Measurements from ENCODE around the gene BPIFB4. TPM values are rescaled to one million over a fixed set of nuclear protein-coding genes. Genes with fewer than 3 reads are reported as not detected.
"Not testable (repeated sequence)": the region's sequence is repeated elsewhere in the genome, so short reads cannot be mapped to it uniquely, and the experiment has no call there.

Gene BPIFB4
- polyA plus RNA-seq, 4 donors: not detected

DNA sequence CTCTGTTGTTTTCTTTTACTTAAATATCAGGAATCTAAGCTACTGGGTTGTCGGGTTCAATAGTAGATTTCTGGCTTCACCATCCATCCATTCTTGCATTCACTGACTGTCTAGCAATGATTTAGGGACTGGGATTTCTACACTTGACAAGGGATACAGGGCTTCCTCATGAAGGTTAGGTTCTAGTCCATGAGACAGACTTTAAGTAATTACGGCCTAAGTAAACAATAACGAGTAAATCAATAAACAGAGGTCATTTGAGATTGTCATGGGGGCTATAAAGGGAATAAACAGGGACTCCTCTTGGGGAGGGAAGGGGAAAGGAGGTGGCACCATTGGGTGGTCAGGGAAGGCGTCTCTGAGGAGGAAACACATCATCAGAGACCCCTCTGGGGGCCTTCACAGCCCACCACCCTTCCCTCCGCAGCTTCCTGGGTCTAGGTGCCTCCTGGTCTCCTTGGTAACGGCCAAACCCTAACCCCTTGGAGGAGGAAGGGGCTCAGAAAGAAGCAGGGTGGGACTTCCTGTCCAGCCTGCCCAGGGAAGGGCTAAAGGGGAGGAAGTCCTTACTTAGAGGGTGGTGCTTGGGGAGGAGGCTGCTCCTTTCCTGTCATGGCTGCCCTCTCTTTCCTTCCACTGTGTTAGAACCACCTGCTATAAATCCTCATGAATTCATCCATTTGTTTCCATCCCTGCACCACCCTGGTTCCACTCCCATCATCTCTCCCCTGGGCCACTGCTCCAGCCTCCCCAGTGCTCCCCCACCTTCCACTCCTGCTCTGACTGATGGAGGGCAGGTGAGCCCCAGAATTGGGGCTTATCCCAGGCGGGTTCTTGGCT, 33.3 kb downstream of the BPIFB4 start:
- DNase-seq (ENCODE audit: low read depth in 4 of 4, low spot score in 3 of 4): no peak

DNA sequence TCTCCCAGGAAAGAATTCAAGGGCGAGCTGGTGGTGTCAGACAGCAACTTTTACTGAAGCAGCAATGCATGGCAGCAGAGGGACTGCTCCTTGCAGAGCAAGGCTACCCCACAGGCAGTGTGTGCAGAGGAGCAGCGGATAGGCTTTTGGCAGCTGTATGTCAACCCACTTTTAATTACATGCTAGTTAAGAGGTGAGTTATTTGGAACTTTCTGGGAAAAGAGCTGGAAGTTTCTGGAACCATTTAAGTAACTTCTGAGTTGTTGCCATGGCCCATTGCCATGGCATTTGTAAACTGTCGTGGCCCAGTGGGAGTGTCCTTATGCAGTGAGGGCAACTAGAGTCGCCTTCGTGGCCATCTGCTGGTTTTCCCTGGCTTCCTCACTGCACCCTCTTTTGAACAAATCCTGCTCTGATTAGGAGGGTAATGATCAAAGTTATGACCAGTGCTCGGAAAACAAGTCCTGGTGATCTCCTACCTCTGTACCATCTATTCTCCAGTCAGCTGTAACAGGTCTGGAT, 34.0 kb downstream of the BPIFB4 start:
- no peak for DNase-seq (ENCODE audit: low read depth in 4 of 4, low spot score in 3 of 4)

DNA sequence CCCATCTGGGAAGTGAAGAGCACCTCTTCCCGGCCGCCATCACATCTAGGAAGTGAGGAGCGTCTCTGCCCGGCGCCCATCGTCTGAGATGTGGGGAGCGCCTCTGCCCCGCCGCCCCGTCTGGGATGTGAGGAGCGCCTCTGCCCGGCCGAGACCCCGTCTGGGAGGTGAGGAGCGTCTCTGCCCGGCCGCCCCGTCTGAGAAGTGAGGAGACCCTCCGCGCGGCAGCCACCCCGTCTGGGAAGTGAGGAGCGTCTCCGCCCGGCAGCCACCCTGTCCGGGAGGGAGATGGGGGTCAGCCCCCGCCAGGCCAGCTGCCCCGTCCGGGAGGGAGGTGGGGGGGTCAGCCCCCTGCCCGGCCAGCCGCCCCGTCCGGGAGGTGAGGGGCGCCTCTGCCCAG, 36.1 kb downstream of the BPIFB4 start:
- DNase-seq (ENCODE audit: low read depth in 4 of 4, low spot score in 3 of 4): not testable (repeated sequence)

DNA sequence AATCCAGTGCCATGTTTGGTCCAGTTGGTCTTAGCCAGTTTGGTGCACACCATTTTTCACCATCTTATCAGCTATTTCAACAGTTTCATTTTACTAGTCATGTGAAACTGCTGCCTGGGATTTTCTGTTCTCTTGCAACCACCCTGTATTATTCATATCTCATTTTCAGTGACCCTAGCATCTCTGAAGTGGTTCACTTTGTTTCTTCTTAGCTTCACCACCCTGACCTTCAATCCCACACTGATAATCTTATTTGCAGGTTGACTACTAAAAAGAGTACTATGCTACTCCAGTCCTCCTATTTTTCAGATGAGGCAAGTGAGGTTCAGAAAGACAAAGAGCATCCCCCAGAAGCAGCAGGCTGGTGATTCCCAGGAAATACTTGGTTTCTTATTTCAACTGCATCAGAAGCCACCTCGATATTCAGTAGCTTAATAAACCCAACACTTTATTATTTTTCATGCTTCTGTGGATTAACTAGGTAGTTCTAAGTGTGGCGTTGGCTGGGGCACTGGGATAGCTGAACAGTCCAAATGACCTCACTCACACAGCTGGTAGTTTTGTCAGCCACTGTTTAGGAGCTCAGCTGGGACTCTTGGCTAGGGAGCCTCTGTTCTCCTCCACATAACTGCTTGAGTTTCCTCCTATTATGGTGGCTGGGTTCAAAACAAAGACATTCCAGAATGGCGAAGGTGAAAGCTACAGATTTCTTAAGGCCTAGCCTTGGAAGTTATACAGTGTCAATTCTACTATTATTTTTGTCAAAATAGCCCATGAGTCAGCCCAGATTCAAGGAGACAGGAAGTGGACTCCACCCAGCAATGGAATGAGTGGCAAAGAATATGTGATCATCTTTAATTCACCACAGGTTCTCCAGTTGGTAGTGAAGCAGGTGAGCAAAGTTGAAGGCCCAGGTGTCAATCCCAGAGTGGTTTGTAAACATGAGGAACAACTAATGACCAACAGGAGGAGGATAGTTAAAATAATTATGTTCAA, 40.6 kb downstream of the BPIFB4 start:
- DNase-seq (ENCODE audit: low read depth in 4 of 4, low spot score in 3 of 4): no peak

DNA sequence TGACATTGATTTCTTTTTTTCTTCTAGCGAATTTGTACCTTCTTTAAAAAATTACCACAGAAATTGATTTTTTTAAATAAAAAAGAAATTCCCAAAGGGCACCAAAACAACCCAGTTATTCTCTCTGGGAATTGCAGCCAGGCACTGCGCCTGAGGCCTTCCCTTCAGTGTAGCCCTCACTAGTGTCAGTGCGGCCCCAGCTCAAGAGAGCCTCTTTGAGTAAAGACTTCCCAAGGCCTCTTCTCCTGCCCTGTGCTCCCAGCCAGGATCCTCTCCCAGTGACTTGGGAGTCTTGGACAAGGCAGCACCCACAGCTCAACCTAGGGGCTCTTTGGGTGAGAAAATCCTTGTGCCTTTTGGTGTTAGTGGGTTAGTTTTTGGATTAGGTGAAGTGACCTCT, 41.5 kb downstream of the BPIFB4 start:
- DNase-seq (ENCODE audit: low read depth in 4 of 4, low spot score in 3 of 4): no peak

DNA sequence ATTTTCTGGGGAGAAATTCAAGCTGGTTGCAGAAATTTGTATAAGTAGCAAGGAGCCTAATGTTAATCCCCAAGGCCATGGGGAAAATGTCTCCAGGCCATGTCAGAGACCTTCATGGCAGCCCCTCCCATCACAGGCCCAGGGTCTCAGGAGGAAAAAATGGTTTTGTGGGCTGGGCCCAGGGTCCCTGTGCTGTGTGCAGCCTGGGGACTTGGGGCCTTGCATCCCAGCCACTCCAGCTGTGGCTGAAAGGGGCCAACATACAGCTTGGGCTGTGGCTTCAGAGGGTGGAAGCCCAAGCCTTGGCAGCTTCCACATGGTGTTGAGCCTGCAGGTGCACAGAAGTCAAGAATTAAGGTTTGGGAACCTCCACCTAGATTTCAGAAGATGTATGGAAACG, 42.9 kb downstream of the BPIFB4 start:
- DNase-seq (ENCODE audit: low read depth in 4 of 4, low spot score in 3 of 4): not testable (repeated sequence)

DNA sequence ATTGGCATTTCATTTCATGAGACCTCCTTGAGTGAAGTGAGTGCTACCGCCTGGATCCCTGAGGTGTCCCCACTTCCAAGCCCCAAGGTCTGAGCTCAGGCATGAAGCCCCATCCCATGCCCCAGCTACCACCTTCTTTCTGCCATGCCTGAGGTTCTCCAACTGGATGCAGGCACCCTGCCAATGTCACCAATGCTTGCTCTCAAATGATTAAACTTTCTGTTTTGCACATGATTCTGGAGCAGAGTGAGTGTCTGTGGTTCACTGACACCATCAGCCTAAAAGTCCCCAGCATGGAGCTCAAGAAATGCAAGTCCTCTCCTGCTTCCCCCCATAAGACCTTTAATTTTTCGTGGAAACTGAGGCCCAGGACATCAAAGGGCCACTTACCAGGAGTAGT, 44.8 kb downstream of the BPIFB4 start:
- DNase-seq (ENCODE audit: low read depth in 4 of 4, low spot score in 3 of 4): no peak

DNA sequence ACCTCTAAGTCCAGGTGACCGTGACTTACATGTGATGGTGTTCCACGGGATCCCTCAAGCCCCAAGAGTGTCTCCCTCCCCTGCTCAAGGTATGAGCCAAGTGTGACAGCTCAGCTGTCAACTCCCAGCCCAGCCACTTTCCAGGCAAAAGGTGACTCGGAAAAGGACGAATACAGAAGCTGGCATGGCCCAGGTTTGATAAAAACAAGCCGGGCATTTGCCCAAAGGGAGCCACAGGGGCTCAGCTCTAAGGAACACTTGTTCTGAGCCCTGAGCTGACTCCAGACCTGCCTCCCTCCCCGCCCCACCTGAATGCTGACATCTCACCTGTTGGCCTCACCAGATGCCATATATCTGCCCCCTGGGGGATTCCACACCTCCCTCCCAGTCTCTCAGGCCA, 45.6 kb downstream of the BPIFB4 start:
- DNase-seq (ENCODE audit: low read depth in 4 of 4, low spot score in 3 of 4): no peak

DNA sequence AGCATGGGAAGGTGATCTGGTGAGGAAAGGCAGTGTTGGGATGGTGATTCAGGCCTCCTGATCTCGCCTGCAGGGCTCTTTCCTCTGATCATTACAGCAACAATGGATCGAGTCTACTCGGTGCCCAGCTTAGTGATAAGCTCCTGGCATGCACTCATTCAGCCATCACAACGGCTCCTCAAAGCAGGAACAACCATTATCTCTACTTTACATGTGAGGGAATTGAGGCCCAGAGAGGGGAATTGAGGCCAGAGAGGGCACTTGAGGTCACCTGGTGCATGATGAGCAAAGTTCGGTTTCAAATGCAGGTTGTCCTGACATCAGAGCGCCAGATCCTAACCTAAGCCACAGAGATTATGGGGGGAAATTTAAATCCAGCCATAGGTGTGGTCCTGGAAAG, 46.5 kb downstream of the BPIFB4 start:
- DNase-seq (ENCODE audit: low read depth in 4 of 4, low spot score in 3 of 4): no peak

DNA sequence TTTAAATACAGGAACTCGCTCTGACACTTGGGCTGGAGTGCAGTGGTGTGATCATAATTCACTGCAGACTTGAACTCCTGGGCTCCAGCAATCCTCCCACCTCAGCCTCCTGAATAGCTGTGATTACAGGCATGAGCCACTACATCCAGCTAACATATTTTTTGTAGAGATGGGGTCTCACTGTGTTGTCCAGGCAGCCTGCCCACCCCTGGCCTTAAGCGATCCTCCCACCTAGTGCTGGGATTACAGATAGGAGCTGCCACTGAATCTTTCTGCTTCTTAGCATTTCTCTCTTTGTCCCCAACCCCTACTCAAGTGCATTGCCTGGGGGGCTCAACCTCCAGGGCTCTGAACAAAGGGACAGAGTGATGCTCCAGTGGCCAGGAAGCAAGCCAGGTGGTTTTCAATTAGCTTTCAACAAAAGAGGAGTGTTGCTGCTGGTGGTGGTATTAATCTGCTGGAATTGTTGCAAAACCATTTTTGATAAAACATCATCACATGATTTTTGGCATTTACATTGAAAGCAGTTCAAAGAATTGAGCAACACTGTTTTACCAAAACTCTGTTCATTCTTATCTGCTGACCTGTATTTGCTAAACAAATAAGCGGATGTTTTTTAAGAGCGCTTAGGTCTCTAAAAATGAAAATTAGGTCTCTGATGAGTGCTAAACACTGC, 48.1 kb downstream of the BPIFB4 start:
- no peak for DNase-seq (ENCODE audit: low read depth in 4 of 4, low spot score in 3 of 4)

DNA sequence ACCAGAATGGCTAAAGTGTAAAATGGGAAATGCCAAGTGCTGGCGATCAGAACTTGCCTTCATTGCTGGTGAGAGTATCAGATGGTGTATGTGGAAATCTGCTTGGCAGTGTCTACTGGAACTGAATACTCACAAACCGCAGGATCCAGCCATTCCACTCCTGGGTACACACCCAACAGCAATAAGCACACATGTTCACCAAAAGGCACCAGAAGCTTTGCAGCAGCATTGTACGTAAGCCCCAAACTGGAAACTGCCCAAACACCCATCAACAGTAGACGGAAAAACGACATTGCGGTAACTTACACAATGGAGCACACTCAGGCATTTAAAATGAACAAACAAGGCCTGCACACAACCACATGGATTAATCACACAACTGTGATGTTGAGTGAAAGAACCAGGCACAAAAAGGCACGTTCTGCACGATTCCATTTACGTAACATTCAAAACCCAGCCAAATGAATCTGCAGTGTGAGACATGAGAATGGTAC, 51.2 kb downstream of the BPIFB4 start:
- no peak for DNase-seq (ENCODE audit: low read depth in 4 of 4, low spot score in 3 of 4)

DNA sequence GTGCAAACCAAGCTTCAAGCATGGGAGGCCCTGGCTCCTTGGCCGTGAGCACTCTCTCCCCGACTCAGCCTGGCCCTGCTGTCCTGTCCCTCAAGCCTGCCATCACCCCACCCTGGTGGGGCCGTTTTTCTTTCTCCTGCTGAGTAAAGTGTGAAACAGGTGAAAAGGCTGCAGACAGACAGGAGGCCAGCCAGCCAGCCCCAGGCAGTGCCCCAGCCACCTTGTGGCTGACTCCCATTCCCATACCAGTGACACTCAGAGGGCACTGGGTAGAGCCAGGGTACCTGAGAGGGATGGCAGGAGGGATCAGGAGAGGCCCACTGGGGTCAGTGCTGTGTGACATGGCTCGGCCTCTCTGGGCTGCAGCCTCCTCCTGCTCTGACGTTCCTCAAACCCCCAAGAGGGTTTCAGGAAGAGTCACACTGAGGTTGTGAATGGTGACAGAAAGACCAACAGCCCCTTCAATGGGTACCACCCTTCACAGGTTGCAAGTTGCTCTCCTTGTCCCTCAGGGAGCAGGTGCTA, 52.6 kb downstream of the BPIFB4 start:
- DNase-seq (ENCODE audit: low read depth in 4 of 4, low spot score in 3 of 4): no peak

DNA sequence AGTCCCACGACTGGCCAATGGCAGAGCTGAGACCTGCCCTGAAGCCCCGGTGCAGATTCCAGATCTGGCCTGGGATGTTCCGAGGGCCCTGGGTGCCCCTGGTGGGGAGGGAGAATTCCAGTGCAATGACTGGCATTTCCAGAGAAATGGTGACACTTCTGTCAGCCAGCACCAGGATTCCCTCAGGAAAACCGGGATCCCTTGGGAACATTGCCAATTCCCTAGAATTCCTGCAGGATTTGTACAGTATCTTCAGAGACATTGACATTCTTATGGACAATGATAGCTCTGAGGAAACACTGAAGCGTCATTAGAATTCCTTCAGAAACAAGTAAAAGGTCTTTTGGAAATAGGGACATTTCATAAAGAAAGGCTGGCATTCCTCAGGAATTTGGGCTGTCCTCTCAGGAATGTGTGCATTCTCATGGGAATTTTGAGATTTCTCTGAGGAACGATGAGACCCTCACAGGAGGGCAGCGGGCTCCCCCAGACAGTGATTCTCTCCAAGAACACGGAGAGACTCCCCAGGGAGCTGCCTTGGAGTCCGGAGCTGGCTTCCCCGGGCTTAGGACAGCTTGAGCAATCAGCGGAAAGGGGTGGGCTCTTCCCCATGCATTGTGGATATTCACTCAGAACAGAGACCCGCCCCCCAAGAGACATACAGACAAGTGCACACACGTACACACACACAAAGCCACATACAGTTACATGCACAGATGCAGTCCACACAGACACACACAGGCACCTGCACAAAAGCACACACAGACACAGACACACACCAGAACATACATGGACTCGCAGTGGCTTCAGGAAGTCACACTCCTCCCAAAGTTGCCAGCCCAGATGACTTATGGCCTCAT, 53.3 kb downstream of the BPIFB4 start:
- no peak for DNase-seq (ENCODE audit: low read depth in 4 of 4, low spot score in 3 of 4)

DNA sequence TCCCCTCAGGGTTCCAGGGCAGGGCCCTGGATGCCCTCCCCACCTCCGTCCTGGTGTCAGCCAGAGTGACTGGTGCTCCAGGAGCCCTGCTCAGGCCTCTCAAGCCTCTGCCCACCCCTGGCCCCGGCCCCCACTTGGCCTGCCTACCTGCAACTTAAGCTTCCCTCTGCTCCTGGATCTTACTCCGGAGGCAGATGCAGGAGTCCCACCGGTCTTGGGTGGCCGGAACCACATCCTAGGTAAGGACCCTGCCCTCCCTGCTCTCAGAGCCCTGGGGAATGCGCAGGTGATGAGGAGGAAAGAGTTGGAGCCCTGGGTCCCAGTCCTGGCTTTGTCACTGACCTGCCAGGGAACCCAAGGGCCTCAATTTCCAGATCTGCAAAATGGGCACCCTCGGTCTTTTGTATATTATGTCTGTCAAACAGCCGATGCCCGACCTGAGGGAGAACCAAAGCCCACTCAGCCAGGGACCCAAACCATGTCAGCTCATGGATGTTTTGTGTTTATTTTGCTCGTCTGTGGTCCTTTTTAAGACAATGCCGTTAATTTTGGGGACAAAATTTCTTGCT, 54.0 kb downstream of the BPIFB4 start:
- DNase-seq (ENCODE audit: low read depth in 4 of 4, low spot score in 3 of 4): no peak

DNA sequence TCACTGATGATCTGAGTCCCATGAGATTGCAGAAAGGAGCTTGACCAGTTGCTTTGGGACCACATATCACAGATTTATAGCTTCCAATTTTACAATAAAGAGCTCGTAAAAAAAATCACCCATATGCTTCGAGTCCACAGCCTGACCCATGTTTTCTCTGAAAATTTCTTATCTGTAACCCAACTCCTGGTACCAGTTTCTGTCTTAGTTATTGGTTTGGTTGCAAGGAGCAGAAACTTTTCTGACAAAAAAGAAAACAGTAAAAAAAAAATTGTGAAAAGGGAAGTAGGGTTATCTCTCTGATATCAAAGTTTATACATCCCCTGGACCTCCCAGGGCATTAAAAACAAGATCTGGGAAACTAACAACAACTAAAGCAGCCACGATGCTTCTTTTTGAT, 57.8 kb downstream of the BPIFB4 start:
- DNase-seq (ENCODE audit: low read depth in 4 of 4, low spot score in 3 of 4): no peak

DNA sequence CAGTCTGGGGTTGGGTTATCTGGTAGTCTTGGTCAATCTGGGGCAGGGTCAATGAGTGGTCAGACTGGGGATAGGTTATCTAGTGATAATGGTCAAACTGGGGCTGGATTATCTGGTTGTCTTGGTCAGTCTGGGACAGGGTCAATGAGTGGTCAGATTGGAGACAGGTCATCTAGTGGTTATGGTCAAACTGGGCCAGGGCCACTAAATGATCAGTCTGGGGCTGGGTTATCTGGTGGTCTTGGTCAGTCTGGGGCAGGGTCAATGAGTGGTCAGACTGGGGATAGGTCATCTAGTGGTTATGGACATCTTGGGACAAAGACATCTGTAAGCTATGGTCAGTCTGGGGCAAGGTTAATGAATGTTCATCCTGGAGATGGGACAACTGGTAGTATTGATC, 60.0 kb downstream of the BPIFB4 start:
- no peak for DNase-seq (ENCODE audit: low read depth in 4 of 4, low spot score in 3 of 4)

DNA sequence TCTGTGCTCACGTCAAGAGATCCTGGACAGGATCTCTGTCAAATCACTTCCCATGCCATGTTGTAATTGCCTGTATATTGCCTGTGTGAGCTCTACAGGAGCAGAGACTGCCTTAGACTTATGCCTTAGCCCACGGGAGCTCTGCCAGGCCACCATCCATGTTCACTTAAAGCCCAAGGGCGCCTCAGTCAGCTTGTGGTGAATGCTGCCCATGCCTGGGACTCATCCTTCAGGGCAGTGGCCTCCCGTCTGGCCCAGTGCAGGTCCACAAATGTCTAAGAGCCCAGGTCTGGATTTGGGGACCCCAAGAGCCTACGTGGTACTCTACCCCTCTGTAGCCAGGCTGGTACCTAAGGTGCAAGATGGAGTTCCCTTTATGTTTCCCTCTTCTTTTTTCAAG, 66.1 kb downstream of the BPIFB4 start:
- no peak for DNase-seq (ENCODE audit: low read depth in 4 of 4, low spot score in 3 of 4)

DNA sequence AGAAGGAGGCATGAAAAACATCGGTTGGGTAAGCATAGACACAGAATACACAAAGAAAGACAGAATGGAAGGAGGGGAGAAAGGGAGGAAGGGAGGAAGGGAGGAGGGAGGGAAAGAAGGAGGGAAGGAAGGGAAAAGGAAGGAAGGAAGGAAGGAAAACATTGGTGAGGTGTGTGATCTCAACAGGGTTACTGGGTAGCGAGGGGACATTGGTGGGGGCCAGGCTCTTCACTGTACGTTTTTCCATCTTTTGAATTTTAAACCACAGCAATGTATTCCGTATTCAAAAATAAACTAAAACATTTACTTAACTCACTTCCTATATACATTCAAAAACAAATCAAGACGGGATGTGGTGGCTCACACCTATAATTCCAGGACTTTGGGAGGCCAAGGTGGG, 67.9 kb downstream of the BPIFB4 start:
- no peak for DNase-seq (ENCODE audit: low read depth in 4 of 4, low spot score in 3 of 4)

DNA sequence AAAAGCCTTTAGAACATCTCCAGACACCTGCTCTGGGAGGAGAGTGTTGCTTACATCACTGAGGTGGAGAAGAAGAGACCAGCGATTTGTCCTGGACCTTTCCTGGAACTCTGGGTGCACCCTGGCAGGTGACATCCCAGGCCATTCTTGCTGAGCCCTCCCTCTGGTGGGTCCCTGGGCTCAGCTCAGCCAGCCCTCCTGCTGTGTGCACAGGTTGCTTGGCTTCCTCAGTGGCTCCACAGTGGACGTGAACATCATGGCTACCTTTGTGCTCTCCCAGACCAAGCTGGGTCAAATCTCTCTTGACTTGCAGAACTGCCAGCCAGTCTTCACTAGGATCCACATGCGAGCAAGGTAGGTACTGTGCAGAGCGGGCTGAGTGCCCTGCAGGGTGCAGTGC, 68.6 kb downstream of the BPIFB4 start:
- no peak for DNase-seq (ENCODE audit: low read depth in 4 of 4, low spot score in 3 of 4)

Data from right renal pelvis (tissue), 4 donors.